GM12865 (cell line): Measurements from ENCODE around the gene CYTH3.

Experiments
- DNase-seq: peaks from one replicate; pipeline ENCODE4 v3.0.0; 2010; ENCODE audit warnings: low read depth
- H3K4me3 ChIP-seq: 2 replicates; pipeline ENCODE4 v1.5.1; 2011; ENCODE audit warnings: mild to moderate bottlenecking, low read depth, low read length, control low read depth
- TF ChIP-seq, protein P1 (sequence below): IDR thresholded peaks from 2 replicates; pipeline ENCODE4 v1.5.1; 2011; ENCODE audit warnings: low read length, control low read depth, low read depth, inconsistent platforms; ENCODE audit not compliant: insufficient read depth; ENCODE audit errors: missing control alignments

Gene CYTH3

DNA sequence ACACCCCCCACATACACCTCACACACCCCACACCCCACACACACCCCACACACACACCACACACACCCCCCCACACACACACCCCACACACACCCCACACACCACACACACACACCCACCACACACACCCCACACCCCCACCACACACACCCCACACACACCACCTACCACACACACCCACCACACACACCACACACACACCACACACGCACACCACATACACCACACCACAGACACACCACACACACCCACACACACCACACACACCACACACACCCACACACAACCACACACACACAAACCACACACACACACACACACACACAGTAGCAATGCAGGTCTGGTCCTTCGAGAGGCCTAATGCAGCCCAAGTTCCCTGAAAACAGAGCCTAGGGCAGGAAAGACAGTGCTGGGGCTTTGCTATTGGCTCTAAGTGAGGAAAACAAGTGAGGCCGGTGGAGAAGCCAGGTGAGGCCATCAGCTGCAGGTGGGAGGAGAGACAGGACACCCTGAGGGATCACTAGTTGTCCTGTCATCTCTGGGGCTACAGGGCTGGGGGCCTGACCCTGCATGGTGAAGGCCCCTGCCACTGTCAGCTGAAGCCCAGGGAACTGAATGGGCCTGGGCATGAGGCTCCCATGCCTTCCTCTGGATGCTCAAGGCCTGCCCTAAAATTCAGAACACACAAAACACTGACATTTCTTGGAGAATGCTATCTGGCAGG, 92.6 kb downstream of the CYTH3 start:
- TF ChIP-seq, protein P1, sequence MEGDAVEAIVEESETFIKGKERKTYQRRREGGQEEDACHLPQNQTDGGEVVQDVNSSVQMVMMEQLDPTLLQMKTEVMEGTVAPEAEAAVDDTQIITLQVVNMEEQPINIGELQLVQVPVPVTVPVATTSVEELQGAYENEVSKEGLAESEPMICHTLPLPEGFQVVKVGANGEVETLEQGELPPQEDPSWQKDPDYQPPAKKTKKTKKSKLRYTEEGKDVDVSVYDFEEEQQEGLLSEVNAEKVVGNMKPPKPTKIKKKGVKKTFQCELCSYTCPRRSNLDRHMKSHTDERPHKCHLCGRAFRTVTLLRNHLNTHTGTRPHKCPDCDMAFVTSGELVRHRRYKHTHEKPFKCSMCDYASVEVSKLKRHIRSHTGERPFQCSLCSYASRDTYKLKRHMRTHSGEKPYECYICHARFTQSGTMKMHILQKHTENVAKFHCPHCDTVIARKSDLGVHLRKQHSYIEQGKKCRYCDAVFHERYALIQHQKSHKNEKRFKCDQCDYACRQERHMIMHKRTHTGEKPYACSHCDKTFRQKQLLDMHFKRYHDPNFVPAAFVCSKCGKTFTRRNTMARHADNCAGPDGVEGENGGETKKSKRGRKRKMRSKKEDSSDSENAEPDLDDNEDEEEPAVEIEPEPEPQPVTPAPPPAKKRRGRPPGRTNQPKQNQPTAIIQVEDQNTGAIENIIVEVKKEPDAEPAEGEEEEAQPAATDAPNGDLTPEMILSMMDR = no peak
- H3K4me3 ChIP-seq = no peak overlapping the region
- no peak for DNase-seq

DNA sequence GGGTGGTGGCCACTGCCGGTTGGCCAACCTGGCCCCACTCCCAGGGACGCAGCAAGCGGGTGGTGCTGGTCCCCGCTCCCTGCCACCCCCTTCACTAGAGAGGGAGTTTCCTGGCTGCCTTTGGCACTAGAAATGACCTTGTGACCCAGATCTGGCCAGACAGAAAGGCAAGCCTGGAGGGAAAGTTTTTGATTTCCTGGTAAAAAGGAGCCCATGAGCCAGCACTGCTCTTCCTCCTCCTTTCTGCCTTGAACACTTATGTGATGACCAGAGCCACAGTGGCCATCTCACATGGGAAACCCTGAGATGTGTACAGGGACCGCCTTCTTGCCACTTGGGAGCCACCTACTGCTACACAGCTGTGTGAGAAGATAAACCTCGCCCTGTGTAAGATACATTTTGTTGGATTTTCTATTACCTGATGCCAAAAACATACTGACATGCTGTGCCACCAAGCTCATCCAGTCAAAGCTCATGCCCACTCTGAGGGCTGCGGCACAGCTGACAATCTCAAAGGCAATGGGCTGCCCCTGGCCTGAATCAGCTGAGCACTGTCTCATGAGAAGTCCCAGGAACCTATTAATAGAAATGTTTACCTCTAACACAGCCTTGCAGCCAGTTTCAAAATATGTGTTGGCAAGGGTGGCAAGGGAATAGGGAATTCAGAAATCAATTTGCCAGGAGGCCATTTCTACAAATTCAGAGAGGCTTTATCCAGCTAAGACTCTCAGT, 94.0 kb downstream of the CYTH3 start:
- no peak for DNase-seq
- TF ChIP-seq, protein P1 = no peak

DNA sequence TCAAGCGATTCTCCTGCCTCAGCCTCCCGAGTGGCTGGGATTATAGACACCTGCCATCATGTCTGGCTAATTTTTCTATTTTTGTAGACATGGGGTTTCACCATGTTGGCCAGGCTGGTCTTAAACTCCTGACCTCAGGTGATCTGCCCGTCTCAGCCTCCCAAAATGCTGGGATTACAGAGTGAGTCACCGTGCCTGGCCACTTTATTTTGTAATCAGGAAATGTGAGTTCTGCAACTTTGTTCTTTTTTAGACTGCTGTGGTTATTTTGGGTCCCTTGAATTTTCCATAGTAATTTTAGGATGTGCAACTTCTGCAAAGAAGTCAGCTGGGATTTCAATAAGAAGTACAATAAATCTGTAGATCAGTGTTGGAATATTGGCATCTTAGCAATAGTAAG, 96.8 kb downstream of the CYTH3 start:
- TF ChIP-seq, protein P1 = no peak
- H3K4me3 ChIP-seq = no peak overlapping the region
- DNase-seq = no peak

More for the DNA sequence above, 94.0 kb downstream of the CYTH3 start:
- no peak overlapping the region for H3K4me3 ChIP-seq

DNA sequence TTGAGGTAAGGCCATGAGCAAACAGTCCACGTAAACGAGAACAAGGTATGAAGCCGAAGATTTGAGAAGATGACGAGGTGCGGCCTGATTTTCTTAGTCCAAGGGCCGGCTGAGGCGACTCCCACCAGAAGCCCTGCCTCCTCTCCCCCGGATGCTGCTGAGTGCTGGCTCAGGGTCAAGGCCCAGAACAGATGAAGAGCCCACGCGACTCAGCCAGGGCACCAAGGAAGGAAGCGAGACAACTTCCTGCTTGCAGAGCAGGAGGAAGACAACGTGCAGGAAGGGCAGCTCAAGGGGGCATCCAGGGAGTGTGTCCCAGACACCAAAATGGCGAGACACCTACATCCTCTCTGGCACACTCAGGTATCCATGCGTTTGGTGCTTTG, 99.5 kb downstream of the CYTH3 start:
- no peak overlapping the region for H3K4me3 ChIP-seq
- TF ChIP-seq, protein P1 = no peak
- DNase-seq = no peak

DNA sequence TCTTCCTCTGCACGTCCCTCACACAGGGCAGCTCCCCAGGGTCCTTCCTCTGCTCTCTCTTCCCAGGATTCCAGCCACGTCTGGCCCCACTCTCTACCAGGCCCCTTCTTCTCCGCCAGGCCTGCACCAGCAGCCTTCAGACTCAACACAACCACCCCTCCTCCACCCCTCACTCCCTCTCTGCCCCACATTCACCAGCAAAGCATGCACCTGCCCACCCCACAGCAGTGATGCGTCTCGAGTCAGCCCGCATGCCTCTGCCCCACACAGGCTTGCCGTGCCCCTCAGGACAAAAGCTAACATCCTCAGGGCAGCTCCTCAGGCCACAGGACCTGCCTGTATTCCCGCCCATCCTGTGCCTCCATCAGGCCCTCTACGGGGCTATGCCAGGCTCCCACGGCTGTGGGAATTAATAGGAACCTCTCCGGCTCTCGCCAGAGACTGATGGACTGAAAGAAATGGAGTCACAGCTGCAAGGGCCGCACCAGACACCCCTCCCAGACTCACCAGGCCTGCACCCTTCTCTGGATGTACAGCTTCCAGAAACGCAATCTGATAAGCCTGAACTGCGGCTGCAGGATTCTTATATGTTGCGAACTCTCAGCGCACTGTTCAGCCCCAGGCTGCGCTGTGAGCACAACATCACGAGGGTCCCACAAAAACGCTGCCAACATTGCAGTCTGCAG, 100.1 kb downstream of the CYTH3 start:
- DNase-seq = no peak
- TF ChIP-seq, protein P1 = no peak
- H3K4me3 ChIP-seq = no peak overlapping the region

DNA sequence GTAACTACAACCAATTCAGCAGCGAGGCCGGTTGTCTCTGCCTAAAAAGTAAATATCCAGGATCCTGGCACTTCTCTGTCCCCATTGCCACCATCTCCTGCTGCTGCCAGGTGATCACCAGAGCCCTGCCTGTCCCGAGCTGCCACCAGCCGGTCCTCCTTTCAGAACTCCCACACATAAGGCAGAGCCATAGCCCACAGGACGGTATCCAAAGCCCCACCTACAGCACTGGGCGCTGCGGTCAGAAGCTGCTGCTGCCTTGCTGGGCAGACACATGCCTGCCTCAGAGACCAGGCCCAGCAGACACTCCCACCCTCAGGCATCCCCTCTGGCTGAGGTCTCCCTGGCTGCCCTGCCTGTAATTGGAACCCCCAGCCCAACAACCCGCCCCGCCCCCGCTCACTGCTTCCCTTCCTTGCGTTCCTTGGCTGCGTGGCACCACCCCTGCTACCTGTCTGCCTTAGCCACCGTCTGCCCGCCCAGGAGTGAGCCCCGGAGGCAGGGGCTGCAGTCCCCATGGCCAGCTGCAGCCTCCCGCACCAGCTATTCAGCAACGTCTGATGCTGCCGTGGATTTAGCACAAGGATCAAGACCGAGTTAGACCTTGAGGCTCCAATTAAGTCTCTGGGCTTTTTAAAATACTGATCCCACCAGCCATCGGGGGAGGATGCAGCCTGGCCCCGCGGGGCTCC, 100.7 kb downstream of the CYTH3 start:
- TF ChIP-seq, protein P1 = no peak
- H3K4me3 ChIP-seq = no peak overlapping the region

More for the DNA sequence above, 100.7 kb downstream of the CYTH3 start:
- no peak for DNase-seq
